ENCODE measurements around the gene DPY30.

DPY30 gene

DNA sequence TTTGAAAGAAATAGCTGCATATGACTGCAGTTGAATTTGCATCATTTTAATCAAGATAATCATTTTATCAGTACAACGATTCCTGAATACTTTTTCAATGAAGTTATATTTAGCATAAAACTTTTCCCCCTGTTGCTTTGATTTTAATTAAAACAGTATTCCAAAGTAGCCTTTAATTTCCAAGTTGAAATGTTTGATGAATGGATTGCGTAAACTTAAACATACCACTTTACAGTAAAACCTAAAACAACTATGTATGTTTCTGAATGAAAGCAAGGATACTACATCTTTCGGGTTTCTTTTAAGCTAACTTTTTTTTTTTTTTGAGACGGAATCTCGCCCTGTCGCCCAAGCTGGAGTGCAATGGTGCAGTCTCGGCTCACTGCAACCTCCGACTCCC is 25.1 kb upstream of the DPY30 start:
- no peak overlapping the region; the same call in 1 of the 2 replicates for H3K27ac ChIP-seq (ENCODE audit: low read depth, low read length)

DNA sequence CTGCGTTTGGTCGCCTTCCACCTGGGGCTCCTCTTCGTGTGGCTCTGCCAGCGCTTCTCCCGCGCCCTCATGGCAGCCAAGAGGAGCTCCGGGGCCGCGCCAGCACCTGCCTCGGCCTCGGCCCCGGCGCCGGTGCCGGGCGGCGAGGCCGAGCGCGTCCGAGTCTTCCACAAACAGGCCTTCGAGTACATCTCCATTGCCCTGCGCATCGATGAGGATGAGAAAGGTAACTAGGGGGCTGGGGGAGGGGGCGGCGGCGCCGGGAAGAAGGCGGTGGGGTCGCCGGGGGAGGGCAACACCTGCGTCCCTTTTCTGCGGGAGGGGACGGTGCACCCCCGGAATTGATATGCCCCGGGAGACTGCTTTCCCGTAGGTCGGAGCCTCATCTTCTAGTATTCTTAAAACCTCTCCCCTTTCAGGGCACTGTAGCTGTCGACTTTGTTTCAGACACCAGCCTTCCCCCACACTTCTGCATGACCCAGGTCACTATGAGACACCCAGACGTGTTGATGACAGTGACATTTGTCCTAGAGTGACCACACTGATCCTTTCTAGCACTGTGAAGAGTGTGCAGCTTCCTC is 24.5 kb upstream of the DPY30 start:
- no peaks in the 10 kb centered on the region for H3K9me2 ChIP-seq (replicated peaks; ENCODE audit: control insufficient read depth, low read length)
- no peaks in the 10 kb centered on the region for H3K36me3 ChIP-seq (ENCODE audit: control insufficient read depth, low read length)
- peaks cover 23% of the 10 kb centered on the region for H3K79me2 ChIP-seq (ENCODE audit: control insufficient read depth, low read length)
- peak overlapping the region; percentile 78 for H3K4me2 ChIP-seq (ENCODE audit: low read length)
- H3K27me3 ChIP-seq (ENCODE audit: control insufficient read depth, low read length): no peaks in the 10 kb centered on the region
- H4K20me1 ChIP-seq (ENCODE audit: control insufficient read depth, insufficient read depth, low read depth, low read length): no peaks in the 10 kb centered on the region
- no peak for TF ChIP-seq EZH2phosphoT487 (IDR thresholded peaks at IDR 0.05; ENCODE audit: borderline replicate concordance, low read length)
- TF ChIP-seq, protein P1, sequence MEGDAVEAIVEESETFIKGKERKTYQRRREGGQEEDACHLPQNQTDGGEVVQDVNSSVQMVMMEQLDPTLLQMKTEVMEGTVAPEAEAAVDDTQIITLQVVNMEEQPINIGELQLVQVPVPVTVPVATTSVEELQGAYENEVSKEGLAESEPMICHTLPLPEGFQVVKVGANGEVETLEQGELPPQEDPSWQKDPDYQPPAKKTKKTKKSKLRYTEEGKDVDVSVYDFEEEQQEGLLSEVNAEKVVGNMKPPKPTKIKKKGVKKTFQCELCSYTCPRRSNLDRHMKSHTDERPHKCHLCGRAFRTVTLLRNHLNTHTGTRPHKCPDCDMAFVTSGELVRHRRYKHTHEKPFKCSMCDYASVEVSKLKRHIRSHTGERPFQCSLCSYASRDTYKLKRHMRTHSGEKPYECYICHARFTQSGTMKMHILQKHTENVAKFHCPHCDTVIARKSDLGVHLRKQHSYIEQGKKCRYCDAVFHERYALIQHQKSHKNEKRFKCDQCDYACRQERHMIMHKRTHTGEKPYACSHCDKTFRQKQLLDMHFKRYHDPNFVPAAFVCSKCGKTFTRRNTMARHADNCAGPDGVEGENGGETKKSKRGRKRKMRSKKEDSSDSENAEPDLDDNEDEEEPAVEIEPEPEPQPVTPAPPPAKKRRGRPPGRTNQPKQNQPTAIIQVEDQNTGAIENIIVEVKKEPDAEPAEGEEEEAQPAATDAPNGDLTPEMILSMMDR (IDR thresholded peaks at IDR 0.05; ENCODE audit: low read depth, low read length, poor library complexity, severe bottlenecking): no peak
- H3K9me3 ChIP-seq (ENCODE audit: control insufficient read depth, insufficient read depth, low read length): no peaks in the 10 kb centered on the region
- peak overlapping the region; percentile 74 for H3K27ac ChIP-seq (ENCODE audit: low read depth, low read length)
- 0 out of 2 replicates have a peak, but pooled peaks cover 2% of the 10 kb centered on the region for H3F3A ChIP-seq (ENCODE audit: control insufficient read depth, insufficient read depth)
- H3K4me1 ChIP-seq (ENCODE audit: control insufficient read depth, low read length): peaks cover 21% of the 10 kb centered on the region
- peak overlapping the region; percentile 83 for H3K4me3 ChIP-seq (ENCODE audit: low read length)

More for the DNA sequence above, 25.1 kb upstream of the DPY30 start:
- Histone ChIP-seq H3K36me3 (ENCODE audit: control insufficient read depth, low read length) (no peaks in the 10 kb centered on the region), H4K20me1 (ENCODE audit: control insufficient read depth, insufficient read depth, low read depth, low read length) (no peaks in the 10 kb centered on the region), H3K4me2 (ENCODE audit: low read length) (peak overlapping the region; percentile 78), H3F3A (ENCODE audit: control insufficient read depth, insufficient read depth) (0 out of 2 replicates have a peak, but pooled peaks cover 2% of the 10 kb centered on the region), H3K27me3 (ENCODE audit: control insufficient read depth, low read length) (no peaks in the 10 kb centered on the region), H3K9me2 (replicated peaks; ENCODE audit: control insufficient read depth, low read length) (no peaks in the 10 kb centered on the region), H3K4me1 (ENCODE audit: control insufficient read depth, low read length) (peaks cover 21% of the 10 kb centered on the region), H3K4me3 (ENCODE audit: low read length) (peak overlapping the region; percentile 83), H3K79me2 (ENCODE audit: control insufficient read depth, low read length) (peaks cover 23% of the 10 kb centered on the region), H3K9me3 (ENCODE audit: control insufficient read depth, insufficient read depth, low read length) (no peaks in the 10 kb centered on the region)
- TF ChIP-seq, protein P1 (IDR thresholded peaks at IDR 0.05; ENCODE audit: low read depth, low read length, poor library complexity, severe bottlenecking): no peak
- no peak for TF ChIP-seq EZH2phosphoT487 (IDR thresholded peaks at IDR 0.05; ENCODE audit: borderline replicate concordance, low read length)

DNA sequence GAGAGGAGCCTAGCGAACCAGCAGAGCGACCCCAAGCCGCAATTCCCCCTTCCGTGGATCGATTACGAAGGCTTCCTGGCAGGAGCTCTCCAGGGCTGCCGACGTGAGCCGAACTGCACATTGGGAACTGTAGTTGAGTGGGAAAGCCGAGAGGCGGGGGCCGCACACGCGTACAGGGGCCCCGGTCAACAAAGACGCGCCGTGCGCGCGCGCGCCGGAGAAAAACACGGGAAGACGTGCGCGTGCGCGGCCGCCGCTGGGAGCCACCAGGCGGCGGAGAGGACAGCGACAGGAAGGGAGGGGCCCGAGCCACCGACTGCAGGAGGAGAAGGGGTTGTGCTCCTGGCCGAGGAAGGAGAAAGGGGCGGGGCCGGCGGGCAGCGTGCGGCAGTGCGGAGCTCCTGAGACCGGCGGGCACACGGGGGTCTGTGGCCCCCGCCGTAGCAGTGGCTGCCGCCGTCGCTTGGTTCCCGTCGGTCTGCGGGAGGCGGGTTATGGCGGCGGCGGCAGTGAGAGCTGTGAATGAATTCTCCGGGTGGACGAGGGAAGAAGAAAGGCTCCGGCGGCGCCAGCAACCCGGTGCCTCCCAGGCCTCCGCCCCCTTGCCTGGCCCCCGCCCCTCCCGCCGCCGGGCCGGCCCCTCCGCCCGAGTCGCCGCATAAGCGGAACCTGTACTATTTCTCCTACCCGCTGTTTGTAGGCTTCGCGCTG is 23.9 kb upstream of the DPY30 start, which contains the start of gene SPAST:
SPAST (plus strand) TSS at position 247 of the 711 bp plus-strand sequence; CDS start at position 523, 276 bp downstream.
- H3K27ac ChIP-seq (ENCODE audit: low read depth, low read length): peak within 1 kb of the TSS; percentile 74
- 0 out of 2 replicates have a peak, but pooled peaks cover 2% of the 10 kb centered on the region for H3F3A ChIP-seq (ENCODE audit: control insufficient read depth, insufficient read depth)
- TF ChIP-seq, protein P1 (IDR thresholded peaks at IDR 0.05; ENCODE audit: low read depth, low read length, poor library complexity, severe bottlenecking): peak; percentile 24
- no peak for TF ChIP-seq EZH2phosphoT487 (IDR thresholded peaks at IDR 0.05; ENCODE audit: borderline replicate concordance, low read length)
- H3K4me2 ChIP-seq (ENCODE audit: low read length): peak within 1 kb of the TSS; percentile 78
- H3K27me3 ChIP-seq (ENCODE audit: control insufficient read depth, low read length): no peaks in the 10 kb centered on the region
- H3K9me2 ChIP-seq (replicated peaks; ENCODE audit: control insufficient read depth, low read length): no peaks in the 10 kb centered on the region
- H3K4me3 ChIP-seq (ENCODE audit: low read length): peak within 1 kb of the TSS; percentile 83
- no peaks in the 10 kb centered on the region for H4K20me1 ChIP-seq (ENCODE audit: control insufficient read depth, insufficient read depth, low read depth, low read length)
- H3K79me2 ChIP-seq (ENCODE audit: control insufficient read depth, low read length): peaks cover 21% of the 10 kb centered on the region
- H3K36me3 ChIP-seq (ENCODE audit: control insufficient read depth, low read length): no peaks in the 10 kb centered on the region
- H3K4me1 ChIP-seq (ENCODE audit: control insufficient read depth, low read length): peaks cover 21% of the 10 kb centered on the region
- no peaks in the 10 kb centered on the region for H3K9me3 ChIP-seq (ENCODE audit: control insufficient read depth, insufficient read depth, low read length)

Data from DOHH2 (cell line).